ENCODE results near the gene ANKRD17.

DNA sequence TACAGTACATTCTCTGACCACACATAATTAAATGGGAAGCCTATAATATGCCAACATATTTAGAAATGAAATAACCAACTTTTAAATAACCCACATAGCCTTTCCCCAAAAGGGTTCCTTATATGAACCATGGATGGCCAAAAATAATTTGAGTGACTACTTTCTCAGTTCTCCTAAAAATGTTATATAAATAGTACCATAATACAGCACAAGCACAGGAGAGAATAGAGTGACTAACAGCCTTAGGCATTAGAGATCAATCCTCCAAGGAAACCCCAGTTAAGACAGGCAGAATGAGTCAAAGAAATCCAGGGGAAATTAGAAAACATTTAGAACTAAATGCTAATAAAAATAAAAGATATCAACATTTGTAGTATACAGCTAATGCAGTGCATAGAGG, 50.2 kb downstream of the ANKRD17 start:
- TF ChIP-seq, protein P1, sequence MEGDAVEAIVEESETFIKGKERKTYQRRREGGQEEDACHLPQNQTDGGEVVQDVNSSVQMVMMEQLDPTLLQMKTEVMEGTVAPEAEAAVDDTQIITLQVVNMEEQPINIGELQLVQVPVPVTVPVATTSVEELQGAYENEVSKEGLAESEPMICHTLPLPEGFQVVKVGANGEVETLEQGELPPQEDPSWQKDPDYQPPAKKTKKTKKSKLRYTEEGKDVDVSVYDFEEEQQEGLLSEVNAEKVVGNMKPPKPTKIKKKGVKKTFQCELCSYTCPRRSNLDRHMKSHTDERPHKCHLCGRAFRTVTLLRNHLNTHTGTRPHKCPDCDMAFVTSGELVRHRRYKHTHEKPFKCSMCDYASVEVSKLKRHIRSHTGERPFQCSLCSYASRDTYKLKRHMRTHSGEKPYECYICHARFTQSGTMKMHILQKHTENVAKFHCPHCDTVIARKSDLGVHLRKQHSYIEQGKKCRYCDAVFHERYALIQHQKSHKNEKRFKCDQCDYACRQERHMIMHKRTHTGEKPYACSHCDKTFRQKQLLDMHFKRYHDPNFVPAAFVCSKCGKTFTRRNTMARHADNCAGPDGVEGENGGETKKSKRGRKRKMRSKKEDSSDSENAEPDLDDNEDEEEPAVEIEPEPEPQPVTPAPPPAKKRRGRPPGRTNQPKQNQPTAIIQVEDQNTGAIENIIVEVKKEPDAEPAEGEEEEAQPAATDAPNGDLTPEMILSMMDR (IDR thresholded peaks at IDR 0.05) = no peak
- TF ChIP-seq POLR2A (IDR thresholded peaks at IDR 0.05) = no peak

All from uterus (tissue), 2 donors.